ENCODE data around the gene G3BP2. TPM values are rescaled to one million over a fixed set of nuclear protein-coding genes. Genes with fewer than 3 reads are reported as not detected.

The G3BP2 gene
- total and polyA plus RNA-seq, 2 donors from 2014 or later, result 31.4 to 111 TPM

DNA sequence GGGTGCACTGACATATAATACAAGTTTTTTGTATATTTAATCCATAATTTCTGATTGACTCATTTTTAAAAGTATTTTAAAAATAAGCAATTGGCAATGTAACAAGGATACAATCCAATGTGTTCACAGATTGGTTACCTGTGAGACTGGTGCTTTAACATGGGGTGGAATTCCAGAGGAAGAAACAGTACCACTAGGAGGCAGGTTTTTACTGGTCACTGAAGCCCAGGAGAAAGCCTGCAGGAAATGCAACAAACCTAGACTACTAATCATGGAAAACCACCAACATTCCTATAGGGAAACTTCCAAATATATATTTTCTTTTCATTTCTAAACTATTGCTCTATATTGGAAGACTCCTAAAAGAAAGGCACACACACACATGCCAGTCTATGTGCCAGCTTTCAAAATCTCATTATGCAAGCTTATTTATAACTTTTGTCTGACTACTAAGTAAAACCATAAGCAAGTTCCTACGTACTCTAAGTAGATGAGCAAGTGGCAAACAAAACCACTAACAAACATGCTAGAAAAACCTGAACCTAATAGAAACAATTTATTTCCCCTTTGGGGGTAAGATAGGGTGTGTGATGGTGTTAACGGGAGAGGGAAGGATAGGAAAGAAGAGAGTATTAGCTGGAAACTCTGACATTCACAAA, 19.2 kb downstream of the G3BP2 start:
- intact Hi-C loops (cut with DNase I), result no loop called here
- peaks cover 4 to 30% (median 25%) of the 10 kb centered on the region in 3 donors for H3K36me3 ChIP-seq (ENCODE audit: control insufficient read depth in 2 of 3, insufficient read depth in 3 of 3, low read length in 3 of 3)
- FAIRE-seq (peak; percentile 63), DNase-seq (peak in 1 of 5 donors; percentile 34)
- TF ChIP-seq, protein P1, sequence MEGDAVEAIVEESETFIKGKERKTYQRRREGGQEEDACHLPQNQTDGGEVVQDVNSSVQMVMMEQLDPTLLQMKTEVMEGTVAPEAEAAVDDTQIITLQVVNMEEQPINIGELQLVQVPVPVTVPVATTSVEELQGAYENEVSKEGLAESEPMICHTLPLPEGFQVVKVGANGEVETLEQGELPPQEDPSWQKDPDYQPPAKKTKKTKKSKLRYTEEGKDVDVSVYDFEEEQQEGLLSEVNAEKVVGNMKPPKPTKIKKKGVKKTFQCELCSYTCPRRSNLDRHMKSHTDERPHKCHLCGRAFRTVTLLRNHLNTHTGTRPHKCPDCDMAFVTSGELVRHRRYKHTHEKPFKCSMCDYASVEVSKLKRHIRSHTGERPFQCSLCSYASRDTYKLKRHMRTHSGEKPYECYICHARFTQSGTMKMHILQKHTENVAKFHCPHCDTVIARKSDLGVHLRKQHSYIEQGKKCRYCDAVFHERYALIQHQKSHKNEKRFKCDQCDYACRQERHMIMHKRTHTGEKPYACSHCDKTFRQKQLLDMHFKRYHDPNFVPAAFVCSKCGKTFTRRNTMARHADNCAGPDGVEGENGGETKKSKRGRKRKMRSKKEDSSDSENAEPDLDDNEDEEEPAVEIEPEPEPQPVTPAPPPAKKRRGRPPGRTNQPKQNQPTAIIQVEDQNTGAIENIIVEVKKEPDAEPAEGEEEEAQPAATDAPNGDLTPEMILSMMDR (IDR thresholded peaks at IDR 0.05; ENCODE audit: borderline replicate concordance, extremely low read depth, insufficient read depth), result peak; percentile 53
- H3K27me3 ChIP-seq (ENCODE audit: control insufficient read depth, insufficient read depth, low read length), result no peaks in the 10 kb centered on the region
- no peak overlapping the region for H3K4me3 ChIP-seq (ENCODE audit: low read length in 3 of 3)
- no peak overlapping the region for H3K27ac ChIP-seq (ENCODE audit: low read depth in 2 of 2, low read length in 2 of 2)
- no peak overlapping the region for H3K9ac ChIP-seq (ENCODE audit: low read length in 3 of 3)
- H3K4me1 ChIP-seq (ENCODE audit: control insufficient read depth in 2 of 3, insufficient read depth in 2 of 3, low read depth in 1 of 3, low read length in 3 of 3), result peaks cover 0 to 3% (median 0%) of the 10 kb centered on the region in 3 donors
- H3K9me3 ChIP-seq (ENCODE audit: control insufficient read depth in 2 of 3, insufficient read depth in 1 of 3, low read length in 3 of 3), result no peaks in the 10 kb centered on the region

DNA sequence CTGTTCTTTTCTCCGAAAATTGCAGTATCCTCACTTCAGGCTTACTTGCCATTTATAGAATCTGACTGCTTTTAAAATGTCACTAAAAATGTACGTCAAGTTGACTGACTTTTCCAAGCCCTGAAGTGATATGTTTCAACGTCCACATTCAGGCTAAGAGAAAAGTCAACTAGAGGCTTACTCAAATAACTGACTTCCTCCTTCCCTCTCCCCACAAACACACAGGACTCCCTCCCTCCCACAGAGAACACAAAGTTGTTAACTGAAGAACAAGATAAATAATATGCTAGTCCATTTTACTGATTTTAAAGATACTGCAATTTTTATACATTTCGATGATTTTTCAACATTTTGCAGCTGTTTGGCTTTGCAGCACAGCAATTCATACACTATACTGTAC, 29.1 kb downstream of the G3BP2 start:
- intact Hi-C loops (cut with DNase I), result no loop called here
- H3K36me3 ChIP-seq (ENCODE audit: control insufficient read depth in 2 of 3, insufficient read depth in 3 of 3, low read length in 3 of 3), result peaks cover 6 to 45% (median 31%) of the 10 kb centered on the region in 3 donors
- H3K4me1 ChIP-seq (ENCODE audit: control insufficient read depth in 2 of 3, insufficient read depth in 2 of 3, low read depth in 1 of 3, low read length in 3 of 3), result peaks cover 0 to under 1% (median 0%) of the 10 kb centered on the region in 3 donors
- H3K4me3 ChIP-seq (ENCODE audit: low read length in 3 of 3), result no peak overlapping the region
- no peaks in the 10 kb centered on the region for H3K9me3 ChIP-seq (ENCODE audit: control insufficient read depth in 2 of 3, insufficient read depth in 1 of 3, low read length in 3 of 3)
- no peak overlapping the region for H3K9ac ChIP-seq (ENCODE audit: low read length in 3 of 3)
- DNase-seq (no peak), FAIRE-seq (no peak)
- TF ChIP-seq, protein P1 (IDR thresholded peaks at IDR 0.05; ENCODE audit: borderline replicate concordance, extremely low read depth, insufficient read depth), result no peak
- H3K27ac ChIP-seq (ENCODE audit: low read depth in 2 of 2, low read length in 2 of 2), result no peak overlapping the region
- no peaks in the 10 kb centered on the region for H3K27me3 ChIP-seq (ENCODE audit: control insufficient read depth, insufficient read depth, low read length)

DNA sequence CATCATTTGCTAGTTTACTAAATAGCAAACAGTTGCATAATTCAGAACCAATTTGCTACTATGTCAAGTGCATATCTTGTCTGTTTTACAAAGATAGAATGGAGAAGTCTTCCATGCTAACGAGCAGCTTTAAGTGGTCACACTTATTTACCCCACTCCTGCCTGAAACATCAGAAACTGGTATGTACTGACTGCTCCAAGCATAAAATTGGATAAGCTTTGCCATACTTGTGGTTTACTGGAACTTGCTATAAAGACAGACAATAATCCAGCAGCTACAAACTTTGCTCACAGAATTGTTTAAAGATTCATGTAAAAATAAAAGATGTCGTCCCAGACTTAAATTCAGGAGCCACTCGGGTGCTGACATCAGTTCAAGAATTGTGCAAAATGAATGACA, 29.6 kb downstream of the G3BP2 start:
- intact Hi-C loops (cut with DNase I), result no loop called here
- FAIRE-seq (no peak), DNase-seq (no peak)
- Histone ChIP-seq H3K9me3 (ENCODE audit: control insufficient read depth in 2 of 3, insufficient read depth in 1 of 3, low read length in 3 of 3) (no peaks in the 10 kb centered on the region), H3K4me3 (ENCODE audit: low read length in 3 of 3) (no peak overlapping the region), H3K4me1 (ENCODE audit: control insufficient read depth in 2 of 3, insufficient read depth in 2 of 3, low read depth in 1 of 3, low read length in 3 of 3) (peaks cover 0 to 4% (median 0%) of the 10 kb centered on the region in 3 donors), H3K9ac (ENCODE audit: low read length in 3 of 3) (no peak overlapping the region), H3K27me3 (ENCODE audit: control insufficient read depth, insufficient read depth, low read length) (no peaks in the 10 kb centered on the region), H3K36me3 (ENCODE audit: control insufficient read depth in 2 of 3, insufficient read depth in 3 of 3, low read length in 3 of 3) (peaks cover 6 to 45% (median 31%) of the 10 kb centered on the region in 3 donors), H3K27ac (ENCODE audit: low read depth in 2 of 2, low read length in 2 of 2) (no peak overlapping the region)
- TF ChIP-seq, protein P1 (IDR thresholded peaks at IDR 0.05; ENCODE audit: borderline replicate concordance, extremely low read depth, insufficient read depth), result no peak
